Left forelimb (tissue), 1 donor: ENCODE data around the gene CHM.

ENCODE experiments used
- DNase-seq: peaks from one replicate; pipeline ENCODE4 v3.0.0-alpha.2; 2018; ENCODE audit warnings: low spot score

CHM gene

DNA sequence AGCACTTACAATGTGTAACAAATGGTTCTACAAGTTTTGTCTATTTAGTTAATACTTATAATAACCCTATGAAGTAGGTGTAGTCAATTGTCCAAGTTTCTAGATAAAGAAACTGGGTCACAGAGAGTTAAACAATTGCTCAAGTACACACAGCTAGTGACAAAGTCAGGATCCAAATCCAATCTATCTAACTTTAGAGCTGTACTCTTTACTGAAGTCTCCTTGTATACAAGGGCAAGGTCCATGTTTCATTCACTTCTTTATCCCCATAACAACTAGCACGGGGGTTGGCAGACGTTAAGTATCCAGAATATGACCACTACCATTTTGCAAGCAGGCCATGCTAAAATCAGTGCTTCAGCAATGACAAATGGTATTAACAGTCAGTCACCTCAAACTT lies 141.0 kb downstream of the CHM start:
- DNase-seq, result no peak

DNA sequence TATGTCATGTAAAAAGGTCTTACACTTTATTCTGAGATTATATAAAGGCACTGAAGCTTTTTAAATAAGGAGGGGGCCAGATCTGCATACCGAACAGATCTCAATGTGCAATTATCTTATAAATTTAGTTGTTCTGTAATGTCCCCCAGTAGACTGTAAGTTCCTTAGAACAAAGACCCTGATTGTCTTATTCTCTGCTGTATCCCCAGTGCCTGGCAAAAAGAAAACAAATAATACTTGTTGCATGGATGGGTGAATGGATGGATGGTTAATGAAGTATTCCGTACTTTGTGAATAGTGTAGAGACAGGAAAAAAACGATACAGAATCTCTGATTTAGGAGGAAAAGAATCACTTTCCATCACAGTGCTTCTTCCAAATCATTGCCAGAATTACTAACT lies 141.5 kb downstream of the CHM start:
- DNase-seq, result no peak

DNA sequence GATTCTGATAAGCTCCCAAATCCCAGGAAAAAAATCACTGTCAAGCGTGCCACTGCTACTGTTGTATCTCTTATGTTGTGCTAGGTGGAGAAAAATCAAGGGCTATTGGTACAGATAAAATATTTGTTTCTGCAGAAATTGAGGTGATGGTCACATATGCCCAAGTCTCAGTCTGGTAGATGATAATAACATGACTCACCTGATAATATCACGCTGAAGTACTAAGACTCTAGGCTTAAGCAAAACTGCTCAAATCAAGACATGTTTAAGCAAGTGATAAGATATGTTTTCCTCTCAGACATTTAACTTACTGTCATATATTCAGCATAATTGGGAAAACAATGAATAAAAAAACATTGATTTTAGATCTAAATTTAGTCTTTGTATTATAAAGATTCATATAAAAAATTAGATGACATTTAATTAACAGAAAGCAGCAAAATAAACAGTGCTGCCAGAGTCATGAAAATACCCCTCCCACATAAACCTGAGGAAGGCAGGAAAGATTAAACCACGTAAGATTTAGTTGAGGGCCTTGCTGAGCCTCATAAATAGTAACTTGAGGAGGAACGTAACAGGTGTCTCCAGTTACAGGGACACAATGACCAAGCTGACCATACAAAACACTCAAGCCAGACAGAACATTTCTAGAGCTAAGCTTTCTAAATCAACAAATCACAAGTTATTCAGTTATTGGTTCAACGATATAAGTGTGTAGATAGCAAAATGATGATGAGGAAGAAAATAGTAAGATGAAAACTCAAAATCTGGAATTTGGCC lies 143.5 kb downstream of the CHM start:
- no peak for DNase-seq

DNA sequence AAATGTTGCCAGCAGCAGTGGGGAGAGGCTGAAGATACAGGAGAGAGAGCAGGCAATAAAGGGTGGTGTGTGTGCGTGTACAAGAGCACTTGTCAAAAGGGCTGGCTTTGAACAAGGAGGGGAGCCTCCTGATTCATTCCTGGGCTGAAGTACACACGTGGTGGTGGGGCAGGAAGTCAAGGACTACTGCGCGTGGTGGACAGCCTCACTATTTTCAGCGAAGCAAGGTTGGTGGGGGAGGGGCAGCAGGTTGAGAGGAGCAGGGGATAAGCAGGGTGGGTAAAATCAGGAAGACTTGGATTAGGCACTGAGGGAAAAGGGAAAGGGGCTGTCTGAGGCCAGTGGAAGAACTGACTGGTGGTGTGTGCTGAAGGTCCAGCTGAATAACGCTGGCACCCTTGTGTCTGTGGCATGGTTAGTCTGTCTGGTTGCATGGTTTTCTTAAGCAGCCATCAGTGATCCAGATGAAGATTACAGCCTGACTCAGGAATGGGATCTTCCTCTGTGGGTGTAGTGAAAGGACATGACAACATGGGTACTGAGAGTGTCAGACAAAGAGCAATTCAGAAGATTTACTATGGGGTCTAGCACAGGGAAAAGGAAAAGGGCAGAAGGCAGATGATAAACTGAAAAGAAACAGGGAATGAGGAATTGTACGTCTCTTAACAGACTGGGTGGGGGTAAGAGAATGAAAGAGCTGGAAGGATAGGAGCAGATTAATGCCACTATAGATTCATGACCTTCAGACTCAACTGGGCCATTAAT lies 149.8 kb downstream of the CHM start:
- DNase-seq, result no peak

DNA sequence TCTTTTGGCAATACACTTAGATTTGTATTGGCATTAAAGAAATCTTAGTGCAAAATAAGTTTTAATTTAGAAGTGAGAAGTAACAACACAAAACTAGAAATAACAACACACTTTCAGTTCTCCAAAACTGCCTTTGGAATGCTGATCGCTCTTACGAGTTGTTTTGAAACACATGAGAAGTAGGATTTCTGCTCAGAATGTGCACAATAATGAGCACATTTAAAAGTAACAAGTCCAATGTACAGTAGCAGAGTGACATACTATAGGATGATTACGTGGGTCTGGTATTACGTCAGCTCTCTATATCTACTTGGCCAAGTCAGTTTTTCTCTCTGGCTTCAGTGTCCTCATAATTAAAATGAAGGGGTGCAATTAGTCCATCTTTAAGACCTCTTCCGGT lies 164.8 kb downstream of the CHM start:
- no peak for DNase-seq

DNA sequence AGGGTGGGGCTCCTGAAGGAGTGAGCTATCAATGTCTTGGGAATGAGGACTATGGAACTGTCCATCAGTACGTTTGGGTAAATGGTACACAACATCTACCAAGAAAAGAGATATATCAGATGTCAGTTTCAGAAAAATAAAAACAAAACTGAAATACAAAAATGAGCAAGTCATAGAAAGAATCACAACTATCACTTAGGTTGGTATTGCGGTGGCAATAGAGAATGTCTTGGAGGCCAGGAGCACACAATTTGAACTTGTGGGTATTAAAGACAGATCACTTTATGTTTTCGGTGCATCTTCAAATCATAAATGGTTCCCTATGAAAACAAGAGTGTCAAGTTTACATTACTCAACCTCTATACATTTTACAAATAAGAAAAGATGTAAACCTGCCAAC lies 176.8 kb downstream of the CHM start:
- no peak for DNase-seq

DNA sequence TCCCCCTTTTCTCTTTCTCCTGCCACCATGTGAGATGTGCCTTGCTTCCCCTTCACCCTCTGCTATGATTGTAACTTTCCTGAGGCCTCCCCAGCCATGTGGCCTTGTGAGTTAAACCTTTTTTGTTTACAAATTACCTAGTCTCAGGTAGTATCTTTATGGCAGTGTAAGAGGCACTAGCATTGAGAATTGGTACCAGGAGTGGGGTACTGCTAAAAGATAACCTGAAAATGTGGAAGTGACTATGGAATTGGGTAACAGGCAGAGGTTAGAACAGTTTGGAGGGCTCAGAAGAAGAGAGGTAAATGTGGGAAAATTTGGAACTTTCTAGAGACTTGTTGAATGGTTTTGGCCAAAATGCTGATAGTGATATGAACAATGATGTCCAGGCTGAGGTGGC lies 182.0 kb downstream of the CHM start:
- no peak for DNase-seq

DNA sequence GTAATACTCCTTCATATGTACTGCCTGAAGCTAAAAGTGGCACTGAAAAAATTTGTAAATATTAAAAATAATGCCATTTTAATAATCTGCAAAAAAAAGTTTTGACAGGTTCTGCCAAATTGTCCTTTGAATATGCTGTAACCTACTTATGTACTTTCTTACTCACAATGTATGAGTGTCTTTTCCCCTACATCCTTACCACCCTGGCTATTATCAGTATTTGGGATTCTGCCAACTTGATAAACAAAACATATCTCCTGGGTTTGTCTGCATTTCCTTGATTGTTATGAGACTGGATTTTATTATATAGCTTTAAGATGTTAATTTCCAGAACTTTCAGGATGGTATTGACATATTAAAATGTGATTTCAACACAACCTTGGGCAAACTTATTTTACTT lies 187.9 kb downstream of the CHM start:
- no peak for DNase-seq

DNA sequence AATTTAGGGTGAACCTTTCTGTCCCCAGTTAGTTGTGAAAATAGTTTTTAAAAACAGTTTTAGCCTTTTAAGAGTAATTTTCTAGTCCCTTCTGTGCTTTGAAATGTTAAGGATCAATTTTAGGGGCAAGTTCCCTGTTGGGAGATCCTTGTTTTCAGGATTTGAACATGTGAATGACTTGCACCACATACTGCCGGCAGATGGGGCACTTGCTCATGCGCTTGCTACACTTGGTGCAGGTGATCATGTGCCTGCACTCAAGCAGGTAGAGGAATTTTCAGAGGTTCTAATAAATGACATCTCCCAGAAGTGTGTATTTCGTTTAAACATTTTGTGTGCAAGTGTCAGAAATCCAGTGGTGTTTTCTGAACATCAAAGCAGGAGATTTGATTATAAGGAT lies 195.9 kb downstream of the CHM start:
- no peak for DNase-seq

DNA sequence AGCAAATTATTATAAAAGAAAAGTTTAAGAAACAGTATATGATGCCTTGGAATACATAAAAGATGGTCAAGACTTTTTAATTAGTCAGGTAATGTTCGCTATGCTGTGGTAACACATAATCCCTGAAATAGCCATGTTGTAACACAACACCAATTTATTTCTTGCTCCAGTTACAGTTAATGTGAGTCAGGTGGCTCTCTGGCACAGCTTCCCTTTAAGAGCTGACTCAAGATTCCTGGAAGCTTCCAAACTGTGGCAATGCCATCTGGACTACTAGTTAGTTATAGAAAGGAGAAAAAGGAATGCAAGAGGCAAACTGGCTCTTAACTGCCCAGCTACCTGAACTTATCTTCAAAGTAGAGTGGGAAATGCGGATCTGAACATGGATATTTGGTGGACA lies 210.5 kb downstream of the CHM start:
- no peak for DNase-seq

DNA sequence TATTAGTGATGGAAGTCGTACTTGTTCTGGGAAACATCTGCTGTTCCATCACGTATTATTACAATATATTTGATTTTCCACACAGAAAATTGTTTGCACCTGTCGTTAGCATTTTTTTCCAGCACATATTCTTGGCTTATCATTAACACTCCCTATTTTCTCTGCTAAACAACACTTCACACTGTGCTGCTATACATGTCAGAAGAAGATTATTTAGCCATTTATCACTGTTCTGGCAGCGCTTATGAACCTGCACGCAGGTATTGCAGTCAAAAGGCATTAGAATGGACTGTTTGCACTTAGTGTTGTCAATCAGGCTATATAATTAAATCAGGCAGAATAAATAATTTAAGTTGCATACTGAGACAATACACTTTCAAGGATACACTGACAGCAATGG lies 218.6 kb downstream of the CHM start:
- DNase-seq, result no peak

DNA sequence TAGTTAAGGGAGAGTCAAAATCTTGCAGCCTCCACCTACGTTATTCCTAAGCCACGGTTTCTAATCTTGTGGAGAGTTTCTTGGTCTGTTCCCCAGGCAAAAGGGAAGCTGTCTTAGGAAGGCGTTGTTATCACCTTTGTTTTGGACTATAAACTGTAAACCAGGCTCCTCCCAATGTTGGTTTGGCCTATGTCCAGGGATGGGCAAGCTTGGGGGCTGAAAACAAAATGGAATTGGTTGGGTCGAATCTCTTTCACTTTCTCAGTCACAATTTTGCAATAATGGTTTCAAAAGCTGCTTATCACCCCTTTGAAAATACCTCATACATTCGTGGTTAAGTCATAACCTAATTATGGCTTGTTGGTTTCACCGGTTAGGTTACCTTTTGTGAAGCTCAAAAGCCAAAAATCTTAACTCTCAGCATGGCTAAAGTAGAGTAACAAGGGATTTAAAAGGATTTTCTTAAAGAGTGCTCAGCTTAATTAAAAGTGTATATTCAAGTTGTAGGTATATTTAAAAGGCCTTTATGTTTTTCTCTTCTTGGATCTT lies 232.1 kb downstream of the CHM start:
- DNase-seq, result no peak
